Mononuclear cell (primary cell): ENCODE data around the gene CLCF1. TPM values are rescaled to one million over a fixed set of nuclear protein-coding genes. Genes with fewer than 3 reads are reported as not detected.
"Not testable (repeated sequence)": the region's sequence is repeated elsewhere in the genome, so short reads cannot be mapped to it uniquely, and the experiment has no call there.

ENCODE experiments used
- H3K27me3 ChIP-seq: 2 replicates; pipeline ENCODE4 v1.6.0; 2011; ENCODE audit warnings: low read length, control low read depth; ENCODE audit not compliant: insufficient read depth
- H3K4me1 ChIP-seq: 2 replicates; pipeline ENCODE4 v1.5.1; 2011; ENCODE audit warnings: mild to moderate bottlenecking, low read length, control low read depth; ENCODE audit not compliant: insufficient read depth
- H3K4me3 ChIP-seq: 2 replicates; pipeline ENCODE4 v1.5.1; 2011; ENCODE audit warnings: mild to moderate bottlenecking, low read length, moderate library complexity
- H3K9me3 ChIP-seq: 2 replicates; pipeline ENCODE4 v1.5.1; 2011; ENCODE audit warnings: low read depth, mild to moderate bottlenecking, control low read depth, low read length
- total RNA-seq: library from RNA; depleted of rRNA; stranded (reverse); fragments of >200 nt; gene quantifications from one replicate; pipeline ENCODE4 v1.2.3, GENCODE V29; 2012

Gene CLCF1
- total RNA-seq, 1 donor: 11.0 TPM

- Histone ChIP-seq H3K4me3 (no peak overlapping the region), H3K27me3 (peaks cover 5% of the 10 kb centered on the region)
Observed at GRCh38 chr11:67411785-67412152, 38.4 kb upstream of the CLCF1 start.

GRCh38 chr11:67410984-67411784, 37.8 kb upstream of the CLCF1 start:
- Histone ChIP-seq H3K4me1 (peaks cover 93% of the 10 kb centered on the region), H3K9me3 (no peaks in the 10 kb centered on the region), H3K27me3 (peaks cover 5% of the 10 kb centered on the region), H3K4me3 (no peak overlapping the region)

More at GRCh38 chr11:67411785-67412152, 38.4 kb upstream of the CLCF1 start:
- H3K9me3 ChIP-seq: no peaks in the 10 kb centered on the region
- peaks cover 93% of the 10 kb centered on the region for H3K4me1 ChIP-seq

DNA sequence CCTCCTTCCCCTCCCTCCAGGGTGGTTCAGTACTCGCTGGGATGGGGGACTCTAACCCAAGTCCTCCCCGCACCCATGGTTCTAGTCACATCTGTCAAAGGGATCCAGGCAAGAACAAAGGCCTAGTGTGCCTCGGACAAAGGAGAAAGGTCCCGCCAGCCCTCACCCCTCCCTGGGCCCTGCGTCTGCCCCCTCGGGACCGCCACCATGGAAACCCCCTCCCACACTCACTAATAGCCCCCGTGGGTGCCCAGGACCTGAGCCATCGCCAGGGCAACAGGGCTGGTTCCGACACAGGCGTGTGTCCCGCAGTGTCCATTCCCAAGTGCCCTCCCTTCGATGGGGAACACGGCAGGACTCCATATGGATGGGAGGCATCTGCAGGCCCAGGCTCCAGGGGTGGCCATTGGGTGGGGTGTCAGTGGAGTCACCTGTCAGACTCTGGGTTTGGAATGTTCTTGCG, 37.0 kb upstream of the CLCF1 start:
- H3K27me3 ChIP-seq: peaks cover 5% of the 10 kb centered on the region
- no peaks in the 10 kb centered on the region for H3K9me3 ChIP-seq
- peaks cover 96% of the 10 kb centered on the region for H3K4me1 ChIP-seq
- no peak overlapping the region for H3K4me3 ChIP-seq

GRCh38 chr11:67409781-67410368, 36.5 kb upstream of the CLCF1 start:
- Histone ChIP-seq H3K4me3 (peak overlapping the region; percentile 36), H3K4me1 (peaks cover 98% of the 10 kb centered on the region), H3K27me3 (peaks cover 2% of the 10 kb centered on the region), H3K9me3 (no peaks in the 10 kb centered on the region)

DNA sequence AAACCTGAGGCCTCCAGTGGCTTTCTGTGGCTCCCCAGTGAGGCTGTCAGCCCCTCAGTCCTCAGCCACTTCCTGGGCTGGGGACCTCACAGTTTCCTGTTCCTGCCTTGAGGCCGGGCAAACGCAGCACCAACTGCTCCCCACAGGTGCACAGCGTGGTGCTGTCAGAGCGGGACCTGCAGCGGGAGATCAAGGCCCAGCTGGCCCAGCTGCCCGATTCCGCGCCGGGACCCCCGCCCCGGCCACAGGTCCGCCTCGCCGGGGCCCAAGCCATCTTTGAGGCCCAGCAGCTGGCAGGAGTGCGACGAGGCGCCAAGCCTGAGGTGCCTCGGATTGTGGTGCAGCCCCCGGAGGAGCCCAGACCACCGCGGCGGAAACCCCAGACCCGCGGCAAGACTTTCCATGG, 35.9 kb upstream of the CLCF1 start:
- no peaks in the 10 kb centered on the region for H3K9me3 ChIP-seq
- no peaks in the 10 kb centered on the region for H3K27me3 ChIP-seq
- peak overlapping the region; percentile 36 for H3K4me3 ChIP-seq
- peaks cover 100% of the 10 kb centered on the region for H3K4me1 ChIP-seq

DNA sequence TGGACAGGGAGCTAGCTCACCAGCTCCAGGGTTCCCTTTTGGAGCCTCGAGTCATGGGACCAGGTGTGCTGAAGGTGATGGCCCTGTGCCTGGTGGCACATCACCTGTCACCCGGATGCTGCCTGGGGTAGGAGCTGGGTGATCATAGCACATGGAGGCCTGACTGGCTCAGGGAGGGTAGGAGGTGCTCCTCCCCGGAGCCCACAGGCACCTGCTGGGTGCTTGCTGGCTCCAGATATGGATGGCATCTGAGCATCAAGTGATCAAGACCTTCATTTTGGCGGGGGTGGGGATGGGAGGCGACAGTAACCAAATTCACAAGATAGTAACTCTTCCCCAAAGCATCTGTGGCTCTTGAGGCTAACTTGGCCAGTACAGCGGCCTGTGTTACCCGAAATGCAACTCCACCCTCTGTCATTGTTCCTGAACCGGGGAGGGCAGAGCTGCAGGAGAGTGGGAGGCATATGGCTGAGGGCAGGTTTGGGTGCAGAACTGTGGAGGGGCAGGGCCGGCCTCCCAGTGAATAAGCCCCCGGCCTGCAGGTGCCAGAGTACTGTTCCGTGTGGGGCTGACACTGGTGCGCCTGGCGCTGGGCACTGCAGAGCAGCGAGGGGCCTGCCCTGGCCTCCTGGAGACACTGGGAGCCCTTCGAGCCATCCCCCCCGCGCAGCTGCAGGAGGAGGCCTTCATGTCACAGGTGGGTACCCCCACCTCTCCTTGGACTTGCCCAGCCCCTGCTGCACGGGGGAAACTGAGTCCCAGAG, 35.2 kb upstream of the CLCF1 start:
- Histone ChIP-seq H3K4me3 (peak overlapping the region; percentile 36), H3K9me3 (no peaks in the 10 kb centered on the region), H3K4me1 (peaks cover 100% of the 10 kb centered on the region), H3K27me3 (no peaks in the 10 kb centered on the region)

- H3K27me3 ChIP-seq: no peaks in the 10 kb centered on the region
- H3K4me1 ChIP-seq: peaks cover 100% of the 10 kb centered on the region
- H3K4me3 ChIP-seq: no peak overlapping the region
Observed at GRCh38 chr11:67407688-67408163, 34.3 kb upstream of the CLCF1 start.

DNA sequence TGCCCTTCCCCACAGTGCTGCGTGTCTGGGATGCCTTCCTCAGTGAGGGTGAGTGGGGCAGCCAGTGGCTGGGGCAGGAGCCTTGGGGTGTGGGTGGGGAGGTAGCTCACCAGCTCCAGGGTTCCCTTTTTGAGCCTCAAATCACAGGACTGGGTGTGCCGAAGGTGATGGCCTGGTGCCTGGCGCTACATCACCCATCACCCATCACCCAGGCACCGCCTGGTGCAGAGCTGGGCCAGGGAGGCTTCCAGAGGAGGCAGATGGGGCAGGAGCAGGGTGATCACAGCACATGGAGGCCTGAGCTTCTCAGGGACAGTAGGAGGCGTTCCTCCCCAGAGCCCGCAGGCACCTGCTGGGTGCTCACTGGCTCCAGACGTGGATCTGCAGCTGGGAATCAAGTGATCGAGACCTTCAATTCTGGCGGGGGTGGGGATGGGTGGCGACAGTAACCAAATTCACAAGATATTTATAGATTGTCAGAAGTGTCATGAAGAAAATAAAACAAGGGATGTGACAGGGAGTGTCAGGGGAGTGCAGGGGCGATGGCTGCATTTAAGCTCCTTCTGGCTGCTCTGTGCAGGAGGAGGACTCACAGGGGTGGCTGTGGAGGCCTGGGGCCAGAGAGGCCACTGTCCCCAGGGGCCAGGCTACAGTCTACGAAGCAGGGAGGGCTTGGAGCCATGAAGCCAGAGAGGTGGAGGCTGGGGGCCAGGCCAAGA, 33.7 kb upstream of the CLCF1 start:
- Histone ChIP-seq H3K4me3 (peak overlapping the region; percentile 8), H3K9me3 (no peaks in the 10 kb centered on the region), H3K27me3 (no peaks in the 10 kb centered on the region), H3K4me1 (peaks cover 100% of the 10 kb centered on the region)

More at GRCh38 chr11:67407688-67408163, 34.3 kb upstream of the CLCF1 start:
- no peaks in the 10 kb centered on the region for H3K9me3 ChIP-seq

DNA sequence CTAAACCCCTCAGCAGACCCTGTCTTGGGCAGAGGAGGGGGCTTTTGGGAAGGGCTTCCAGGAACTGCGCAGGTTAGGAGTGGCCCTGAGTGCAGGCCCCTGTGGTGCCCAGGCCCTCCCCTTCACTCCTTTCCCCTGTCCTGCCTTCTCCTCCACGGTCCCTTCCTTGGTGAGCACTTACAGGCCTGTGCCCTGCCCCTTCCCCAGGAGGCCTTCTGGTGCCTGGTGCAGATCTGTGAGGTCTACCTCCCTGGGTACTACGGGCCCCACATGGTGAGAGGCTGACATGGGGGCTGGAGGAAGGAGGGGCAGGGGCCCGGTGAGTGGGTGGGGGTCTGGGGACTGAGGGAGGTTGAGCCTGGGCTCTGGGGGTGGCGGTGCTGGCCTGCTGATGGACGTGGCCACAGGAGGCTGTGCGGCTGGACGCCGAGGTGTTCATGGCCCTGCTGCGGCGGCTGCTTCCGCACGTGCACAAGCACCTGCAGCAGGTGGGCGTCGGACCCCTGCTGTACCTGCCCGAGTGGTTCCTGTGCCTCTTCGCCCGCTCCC, 33.1 kb upstream of the CLCF1 start:
- Histone ChIP-seq H3K4me1 (peaks cover 96% of the 10 kb centered on the region), H3K4me3 (no peak overlapping the region), H3K9me3 (no peaks in the 10 kb centered on the region), H3K27me3 (no peaks in the 10 kb centered on the region)

DNA sequence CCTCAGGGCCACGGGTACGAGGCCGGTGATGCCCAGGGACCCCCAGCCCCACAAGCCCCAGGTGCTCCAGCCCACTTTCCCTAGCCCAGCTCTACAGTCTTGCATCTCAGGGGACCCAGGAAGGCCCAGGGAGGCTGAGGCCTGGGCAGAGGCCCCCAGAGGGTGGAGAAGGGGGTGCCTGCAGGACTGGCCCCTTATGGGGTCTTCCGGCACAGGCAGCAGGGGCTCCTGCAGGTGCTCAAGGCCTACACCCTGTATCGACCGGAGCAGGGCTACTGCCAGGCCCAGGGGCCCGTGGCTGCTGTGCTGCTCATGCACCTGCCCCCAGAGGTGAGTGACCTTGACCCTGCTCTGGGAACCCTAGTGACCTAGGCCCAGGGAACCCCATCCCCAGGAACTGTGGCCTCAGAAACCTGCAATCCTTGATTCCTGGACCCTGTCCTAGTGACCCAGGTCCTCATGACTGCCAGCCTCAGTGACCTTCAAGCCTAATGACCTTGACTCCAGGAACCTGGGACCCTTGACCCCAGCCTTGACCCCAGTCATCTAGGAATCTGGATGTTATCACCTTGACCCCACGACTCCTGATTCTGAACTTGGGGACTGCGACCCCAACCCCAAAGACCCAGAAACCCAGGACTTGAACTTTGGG, 32.4 kb upstream of the CLCF1 start:
- Histone ChIP-seq H3K9me3 (no peaks in the 10 kb centered on the region), H3K4me1 (peaks cover 92% of the 10 kb centered on the region), H3K27me3 (no peaks in the 10 kb centered on the region), H3K4me3 (no peak overlapping the region)

DNA sequence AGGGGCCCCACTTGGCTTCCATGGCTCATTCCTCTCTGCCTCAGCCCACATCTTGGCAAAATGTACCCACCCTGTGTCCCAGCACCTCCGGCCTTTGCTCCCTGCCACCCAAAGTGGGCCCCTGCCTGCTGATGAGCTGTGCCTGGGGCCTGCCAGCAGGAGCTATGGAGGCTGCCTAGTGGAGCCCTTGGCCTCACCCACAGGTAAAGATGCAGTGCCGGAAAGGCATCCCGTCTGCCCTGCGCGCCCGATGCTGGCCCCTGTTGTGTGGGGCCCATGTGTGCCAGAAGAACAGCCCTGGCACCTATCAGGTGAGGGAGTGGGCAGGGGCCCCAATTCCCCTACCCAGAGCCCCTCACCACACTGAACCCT, 31.8 kb upstream of the CLCF1 start:
- Histone ChIP-seq H3K4me1 (peaks cover 92% of the 10 kb centered on the region), H3K4me3 (peak overlapping the region; percentile 88), H3K9me3 (no peaks in the 10 kb centered on the region), H3K27me3 (no peaks in the 10 kb centered on the region)

GRCh38 chr11:67404515-67405195, 31.3 kb upstream of the CLCF1 start:
- H3K4me3 ChIP-seq: peak overlapping the region; percentile 88
- H3K27me3 ChIP-seq: no peaks in the 10 kb centered on the region
- no peaks in the 10 kb centered on the region for H3K9me3 ChIP-seq
- peaks cover 92% of the 10 kb centered on the region for H3K4me1 ChIP-seq

- H3K27me3 ChIP-seq, H3K9me3 ChIP-seq, H3K4me3 ChIP-seq: not testable (repeated sequence)
- peaks cover 92% of the 10 kb centered on the region for H3K4me1 ChIP-seq
Observed at GRCh38 chr11:67403085-67403484, 29.7 kb upstream of the CLCF1 start.
